HG02884 (cell line): Measurements from ENCODE around the gene ADRM1.

Experiments used
- ATAC-seq: cut with Tn5 transposase; IDR thresholded peaks from one replicate; pipeline ENCODE4 v1.9.1; 2021; ENCODE audit warnings: mild to moderate bottlenecking, moderate library complexity; ENCODE audit not compliant: unreplicated experiment

ADRM1 gene

DNA sequence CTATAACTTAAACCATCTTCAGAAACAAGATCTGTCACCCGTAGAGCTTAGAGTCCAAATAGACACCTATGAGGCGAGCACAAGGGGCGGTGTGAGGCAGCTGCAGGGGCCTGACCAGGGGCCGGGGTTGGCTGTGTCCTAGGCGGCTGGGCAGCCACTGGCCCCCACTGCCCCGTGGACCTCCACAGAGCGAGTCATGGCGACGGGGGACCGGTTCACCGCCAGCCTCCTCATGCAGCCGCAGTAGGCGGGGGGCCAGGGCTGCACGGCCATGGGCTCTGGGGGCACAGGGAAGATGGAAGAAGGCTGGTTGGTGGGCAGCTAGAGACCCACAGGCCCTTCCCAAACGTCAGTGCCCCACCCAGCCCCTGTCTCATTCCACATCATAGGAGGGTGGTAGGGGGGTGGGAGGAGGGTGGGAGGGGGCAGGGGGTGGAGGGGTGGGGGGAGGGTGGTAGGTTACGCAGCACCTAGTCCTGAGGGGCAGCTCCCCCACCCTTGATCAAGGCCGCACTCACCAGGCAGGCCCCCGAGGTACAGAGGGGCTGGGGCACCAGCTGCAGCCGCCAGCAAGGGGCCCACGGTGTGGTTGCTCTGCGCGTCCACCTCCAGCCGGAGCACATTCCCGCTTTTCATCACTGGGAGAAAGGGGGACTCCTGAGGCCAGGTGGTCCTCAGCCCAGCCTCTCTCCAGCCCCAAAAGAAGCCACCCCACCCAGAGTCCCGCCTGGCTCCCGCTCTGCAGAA is 6.6 kb downstream of the ADRM1 start:
- ATAC-seq = no peak

DNA sequence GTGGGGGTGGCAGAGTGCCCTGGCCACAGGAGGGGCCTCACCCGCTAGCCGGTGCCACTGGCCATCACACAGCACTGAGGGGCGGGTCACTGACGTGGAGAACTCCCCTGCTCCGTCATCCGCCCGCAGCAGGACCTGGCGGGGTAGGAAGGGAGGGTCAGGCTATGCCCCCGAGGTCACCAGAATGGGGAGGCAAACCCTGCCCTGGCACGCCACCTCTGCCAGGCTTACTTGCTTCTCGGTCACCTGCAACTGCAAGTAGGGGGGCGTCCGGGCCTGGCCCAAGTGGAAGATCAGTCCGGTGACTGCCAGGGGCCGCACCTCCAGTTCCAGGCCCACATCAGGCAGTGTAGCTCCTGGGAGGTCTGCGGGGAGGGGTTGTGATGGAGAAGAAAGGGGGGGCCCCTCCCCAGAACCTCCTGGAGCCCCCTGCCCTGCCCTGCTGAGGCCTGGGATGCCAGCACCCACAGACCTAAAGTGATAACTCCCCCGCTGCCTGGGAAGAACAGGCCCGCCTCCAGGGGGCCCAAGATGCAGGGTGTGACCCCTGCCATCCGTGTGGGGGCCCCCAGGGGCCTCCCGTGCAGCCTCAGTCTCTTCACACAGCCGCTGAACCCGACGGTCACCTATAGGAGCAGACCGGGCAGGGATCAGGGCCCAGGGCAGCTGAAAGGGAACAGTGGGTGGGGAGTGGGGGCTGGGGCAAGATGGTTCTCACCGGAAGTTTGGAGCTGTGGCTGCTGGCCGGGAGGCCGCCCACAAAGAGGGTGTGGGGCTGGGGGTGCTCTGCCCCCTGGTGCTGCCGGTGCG is 7.4 kb downstream of the ADRM1 start:
- no peak for ATAC-seq

DNA sequence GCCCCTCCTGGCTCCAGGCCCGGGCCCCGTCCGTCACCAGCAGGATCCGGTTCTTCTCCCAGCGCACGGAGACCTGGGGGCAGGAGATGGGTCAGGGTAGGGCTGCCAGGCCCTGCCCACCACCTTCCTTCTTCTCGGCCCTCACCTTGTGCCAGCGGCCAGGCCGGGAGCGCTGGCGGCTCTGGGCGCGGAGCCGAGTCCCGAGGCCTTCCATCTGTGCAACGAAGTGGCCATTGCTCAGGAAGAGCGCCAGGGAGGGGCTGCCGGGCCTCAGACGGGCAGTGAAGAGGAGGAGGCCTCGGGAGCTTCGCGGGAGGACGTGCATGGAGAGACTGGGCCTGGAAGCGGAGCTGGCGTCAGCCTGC is 7.9 kb downstream of the ADRM1 start:
- ATAC-seq = no peak

DNA sequence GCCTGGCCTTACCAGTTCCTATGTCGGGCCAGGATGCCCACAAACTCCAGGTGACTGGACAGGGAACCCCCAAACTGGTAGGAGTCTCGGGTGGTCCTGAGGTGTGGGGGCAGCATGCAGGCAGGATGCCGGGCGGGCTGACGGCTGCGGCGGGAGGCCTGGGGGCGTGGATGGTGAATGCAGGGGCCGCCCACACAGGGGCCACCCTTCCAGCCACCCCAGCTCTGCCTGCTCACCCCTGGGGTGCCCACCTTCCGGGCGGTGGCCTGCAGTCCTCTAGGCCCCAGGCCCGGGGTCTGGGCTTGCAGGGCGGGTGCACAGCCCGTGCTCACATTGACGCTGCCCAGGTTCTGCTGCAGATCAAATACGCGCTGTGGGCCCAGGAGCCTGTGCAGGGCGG is 8.4 kb downstream of the ADRM1 start:
- no peak for ATAC-seq

DNA sequence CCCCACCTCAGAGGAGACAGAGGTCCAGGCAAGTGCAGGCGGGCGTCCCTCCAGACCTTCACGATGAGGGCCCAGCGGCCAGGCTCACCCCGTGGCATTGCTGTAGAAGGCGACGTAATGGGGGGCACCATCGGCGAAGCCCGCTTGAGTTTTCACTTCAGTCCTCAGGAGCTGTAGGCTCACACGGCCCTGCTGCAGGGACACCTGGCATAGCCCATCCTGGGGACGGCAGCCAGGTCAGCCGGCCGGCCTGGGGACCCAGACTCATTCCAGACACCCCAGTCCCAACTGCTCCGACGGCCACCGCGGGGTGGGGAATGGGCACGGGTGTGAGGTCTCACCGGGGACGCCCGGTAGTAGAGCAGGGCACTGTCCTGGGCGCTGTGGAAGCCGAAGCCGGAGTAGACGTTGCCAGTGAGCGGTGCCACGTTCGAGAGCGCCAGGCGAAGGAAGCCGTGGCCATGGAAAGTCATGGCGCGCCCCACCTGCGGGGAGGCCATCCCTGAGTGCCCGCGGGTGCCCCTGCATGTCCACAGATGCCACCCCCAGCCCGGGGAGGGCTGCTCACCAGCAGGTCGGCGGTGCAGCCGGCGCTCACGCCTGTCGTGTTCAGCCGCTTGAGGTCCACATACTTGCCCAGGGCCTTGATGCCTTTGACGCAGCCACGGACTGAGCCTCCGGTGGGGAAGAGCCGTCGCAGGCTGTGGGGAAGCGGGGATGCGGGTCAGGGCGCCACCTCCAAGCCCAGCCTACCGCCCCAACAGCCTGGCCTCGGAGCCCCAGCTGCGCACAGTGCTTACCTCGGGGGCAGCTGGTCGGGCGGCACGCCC is 9.2 kb downstream of the ADRM1 start:
- no peak for ATAC-seq

DNA sequence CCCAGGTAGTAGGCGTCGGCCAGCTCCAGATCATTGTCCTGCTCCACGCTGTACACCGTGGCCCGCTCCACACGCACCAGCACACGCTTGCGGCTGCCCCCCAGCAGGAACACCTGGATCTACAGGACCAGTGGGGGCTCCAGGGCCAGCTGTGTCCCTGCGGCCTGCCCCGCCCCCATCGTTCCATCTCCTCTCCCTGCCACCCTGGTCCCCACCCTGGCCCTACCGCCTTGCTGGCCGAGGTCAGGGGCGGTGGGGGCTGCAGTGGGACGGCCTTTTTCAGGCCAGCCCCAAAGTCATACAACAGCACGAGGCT is 9.8 kb downstream of the ADRM1 start:
- ATAC-seq = no peak

DNA sequence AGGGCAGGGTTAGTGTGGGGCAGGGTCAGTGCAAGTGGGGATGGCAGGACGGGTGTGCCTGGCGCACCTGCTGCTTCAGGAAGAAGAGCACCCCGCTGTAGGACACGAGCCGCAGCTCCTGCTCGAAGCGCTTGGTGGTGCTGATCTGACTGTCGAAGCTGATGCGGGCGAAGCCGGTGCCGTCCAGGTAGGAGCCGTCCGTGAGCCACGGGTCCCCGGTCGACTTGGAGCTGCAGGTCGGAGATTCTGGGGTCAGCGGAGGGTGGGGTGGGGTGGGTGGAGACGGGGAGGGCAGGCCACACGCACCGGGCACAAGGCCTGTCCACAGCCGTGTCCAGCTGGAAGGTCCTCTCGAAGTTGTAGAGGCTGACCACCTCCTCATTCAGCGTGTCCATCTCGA is 10.2 kb downstream of the ADRM1 start:
- no peak for ATAC-seq

DNA sequence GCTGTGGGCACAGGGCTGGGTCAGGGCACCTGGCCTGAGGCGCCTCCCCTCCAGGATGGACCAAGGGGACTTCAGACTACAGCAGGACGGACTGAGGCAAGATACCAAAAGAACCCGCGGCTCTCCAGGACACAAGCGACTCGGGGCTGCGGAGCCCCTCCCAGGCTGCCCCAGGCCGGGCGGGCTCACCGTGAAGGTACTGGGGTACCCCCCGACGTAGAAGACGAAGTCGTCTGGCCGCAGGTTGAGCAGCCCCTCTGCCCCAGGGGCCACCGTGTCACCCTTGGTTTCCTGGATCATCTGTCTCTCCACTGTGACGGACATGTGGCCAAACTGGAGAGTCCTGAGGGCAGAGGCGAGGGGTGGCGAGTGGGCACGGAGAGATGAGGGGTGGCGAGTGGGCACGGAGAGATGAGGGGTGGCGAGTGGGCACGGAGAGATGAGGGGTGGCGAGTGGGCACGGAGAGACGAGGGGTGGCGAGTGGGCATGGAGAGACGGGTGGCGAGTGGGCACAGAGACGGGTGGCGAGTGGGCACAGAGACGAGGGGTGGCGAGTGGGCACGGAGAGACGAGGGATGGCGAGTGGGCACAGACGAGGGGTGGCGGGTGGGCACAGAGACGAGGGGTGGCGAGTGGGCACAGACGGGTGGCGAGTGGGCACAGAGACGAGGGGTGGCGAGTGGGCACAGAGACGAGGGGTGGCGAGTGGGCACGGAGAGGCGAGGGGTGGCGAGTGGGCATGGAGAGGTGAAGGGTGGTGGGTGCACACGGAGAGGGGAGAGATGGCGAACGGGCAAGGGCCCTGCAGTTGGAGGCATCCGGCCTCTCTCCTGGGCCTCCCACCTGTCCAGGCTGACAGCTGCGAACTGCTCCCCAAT is 10.9 kb downstream of the ADRM1 start:
- ATAC-seq = no peak

DNA sequence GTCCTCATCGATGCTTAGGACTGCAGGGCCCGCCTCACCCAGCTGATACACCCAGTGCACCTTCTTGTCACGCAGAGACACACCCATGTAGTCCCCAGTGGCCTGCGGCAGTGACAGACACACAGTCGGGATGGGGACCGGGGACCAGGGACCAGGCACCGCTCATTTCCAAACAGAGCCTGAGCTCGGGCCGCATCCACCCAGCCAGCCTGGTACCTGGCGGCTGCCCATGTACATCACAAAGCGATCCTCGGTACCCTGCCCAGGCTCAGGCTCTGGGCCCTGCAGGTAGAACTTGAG is 11.5 kb downstream of the ADRM1 start:
- ATAC-seq = no peak

DNA sequence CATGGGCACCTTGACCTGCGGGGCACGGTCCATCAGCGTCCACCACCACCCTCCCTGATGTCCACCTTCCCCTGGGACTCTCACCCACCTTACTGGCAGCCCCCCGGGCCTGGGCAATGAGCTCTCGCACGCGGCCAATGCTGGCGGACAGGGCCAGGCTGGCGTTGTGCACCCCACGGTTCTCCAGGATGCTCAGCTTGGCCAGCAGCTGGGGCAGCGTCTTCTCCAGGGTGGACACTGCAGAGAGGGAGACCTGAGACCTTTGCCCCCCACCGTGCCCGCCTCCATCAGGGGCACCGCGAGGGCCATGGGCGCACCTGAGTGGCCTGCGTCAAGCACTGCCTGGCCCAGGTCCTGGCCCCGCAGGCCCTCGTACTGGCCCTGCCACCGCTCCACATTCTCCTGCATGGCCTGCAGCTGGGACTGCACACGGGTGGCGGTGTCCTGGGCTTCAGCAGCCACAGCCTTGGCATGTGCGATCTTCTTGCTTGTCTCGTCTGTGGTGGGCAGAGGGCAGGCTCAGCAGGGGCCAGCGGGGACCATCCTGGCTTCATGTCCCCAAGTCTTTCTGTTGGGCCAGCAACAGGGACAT is 12.0 kb downstream of the ADRM1 start:
- no peak for ATAC-seq

DNA sequence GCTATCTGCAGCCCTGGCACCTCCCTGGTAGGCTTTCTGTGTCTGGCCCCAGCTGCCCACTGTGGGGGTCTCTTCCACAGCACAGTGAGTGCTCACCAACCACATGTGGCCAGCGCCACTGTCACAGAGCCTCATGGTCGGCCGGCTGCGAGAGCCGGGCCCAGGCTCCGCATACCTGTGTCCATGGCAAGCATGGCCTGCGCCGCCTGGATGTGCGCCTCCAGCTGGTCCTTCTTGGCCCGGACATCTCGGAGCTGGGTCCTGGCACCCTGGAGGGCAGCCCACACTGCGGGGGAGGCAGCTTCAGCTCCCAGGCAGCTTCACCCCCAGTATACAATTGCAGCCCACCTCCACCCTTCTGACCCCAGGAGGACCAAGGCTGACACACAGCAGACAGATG is 13.0 kb downstream of the ADRM1 start:
- ATAC-seq = no peak

DNA sequence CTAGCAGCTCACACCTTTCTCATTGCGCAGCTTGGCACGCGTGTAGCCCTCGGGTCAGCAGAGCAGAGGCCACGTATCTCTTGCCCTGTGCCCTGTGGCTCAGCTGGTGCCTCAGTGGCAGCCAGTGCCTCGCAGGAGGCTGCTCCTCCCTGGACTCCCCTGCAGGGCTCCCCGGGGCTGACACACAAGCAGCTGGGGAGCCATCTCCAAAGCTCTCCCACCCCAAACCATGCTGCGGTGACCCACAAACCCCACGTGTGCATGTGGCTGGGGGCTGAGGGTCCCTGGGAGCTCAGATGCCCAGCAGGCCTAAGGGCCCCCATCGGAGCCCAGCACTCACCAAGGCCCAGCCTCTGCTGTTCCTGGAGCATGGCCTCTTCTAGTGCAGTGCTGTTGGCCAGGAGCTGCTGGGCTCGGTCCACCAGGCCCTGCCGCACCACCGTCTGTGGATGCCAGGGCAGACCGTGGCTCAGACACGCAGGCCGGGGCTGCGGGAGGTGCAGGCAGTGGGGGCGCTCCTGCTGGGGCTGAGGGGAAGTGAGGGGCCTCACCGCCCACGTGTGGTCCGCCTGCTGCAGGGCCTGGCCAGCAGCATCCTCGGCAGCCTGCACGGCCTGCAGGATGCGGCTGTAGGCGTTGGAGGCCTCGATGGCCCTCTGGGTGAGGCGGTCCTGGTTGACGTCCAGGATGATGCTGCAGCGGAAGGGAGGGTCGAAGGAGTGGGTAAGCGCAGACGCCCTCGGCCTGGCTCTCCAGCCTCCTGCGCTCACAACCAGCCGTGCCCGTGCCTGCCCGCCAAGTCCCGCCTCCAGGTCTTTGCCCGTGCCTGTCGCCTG is 13.8 kb downstream of the ADRM1 start:
- no peak for ATAC-seq

DNA sequence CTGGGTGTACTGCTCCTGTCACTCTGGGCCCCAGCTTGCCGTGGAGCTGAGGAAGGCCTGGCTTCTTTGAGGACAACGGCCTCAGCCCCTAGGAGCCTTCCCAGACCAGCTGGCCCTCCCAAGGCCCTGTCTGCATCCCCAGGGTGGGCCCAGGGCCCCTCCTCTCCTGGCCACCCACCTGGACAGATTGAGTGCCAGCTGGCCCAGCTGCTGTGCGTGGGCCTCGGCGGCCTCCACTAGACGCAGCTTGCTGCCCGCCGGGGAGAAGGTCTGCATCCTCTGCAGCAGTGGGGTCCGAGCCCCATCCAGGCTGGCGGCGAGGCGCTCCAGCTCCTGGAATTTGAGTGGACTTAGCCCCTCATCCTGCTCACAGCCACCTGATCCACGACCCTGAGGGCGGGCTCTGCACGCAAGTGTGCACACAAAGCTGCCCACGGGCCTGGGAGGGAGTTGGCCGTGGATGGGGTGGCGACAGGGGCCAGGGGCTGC is 14.4 kb downstream of the ADRM1 start:
- no peak for ATAC-seq

DNA sequence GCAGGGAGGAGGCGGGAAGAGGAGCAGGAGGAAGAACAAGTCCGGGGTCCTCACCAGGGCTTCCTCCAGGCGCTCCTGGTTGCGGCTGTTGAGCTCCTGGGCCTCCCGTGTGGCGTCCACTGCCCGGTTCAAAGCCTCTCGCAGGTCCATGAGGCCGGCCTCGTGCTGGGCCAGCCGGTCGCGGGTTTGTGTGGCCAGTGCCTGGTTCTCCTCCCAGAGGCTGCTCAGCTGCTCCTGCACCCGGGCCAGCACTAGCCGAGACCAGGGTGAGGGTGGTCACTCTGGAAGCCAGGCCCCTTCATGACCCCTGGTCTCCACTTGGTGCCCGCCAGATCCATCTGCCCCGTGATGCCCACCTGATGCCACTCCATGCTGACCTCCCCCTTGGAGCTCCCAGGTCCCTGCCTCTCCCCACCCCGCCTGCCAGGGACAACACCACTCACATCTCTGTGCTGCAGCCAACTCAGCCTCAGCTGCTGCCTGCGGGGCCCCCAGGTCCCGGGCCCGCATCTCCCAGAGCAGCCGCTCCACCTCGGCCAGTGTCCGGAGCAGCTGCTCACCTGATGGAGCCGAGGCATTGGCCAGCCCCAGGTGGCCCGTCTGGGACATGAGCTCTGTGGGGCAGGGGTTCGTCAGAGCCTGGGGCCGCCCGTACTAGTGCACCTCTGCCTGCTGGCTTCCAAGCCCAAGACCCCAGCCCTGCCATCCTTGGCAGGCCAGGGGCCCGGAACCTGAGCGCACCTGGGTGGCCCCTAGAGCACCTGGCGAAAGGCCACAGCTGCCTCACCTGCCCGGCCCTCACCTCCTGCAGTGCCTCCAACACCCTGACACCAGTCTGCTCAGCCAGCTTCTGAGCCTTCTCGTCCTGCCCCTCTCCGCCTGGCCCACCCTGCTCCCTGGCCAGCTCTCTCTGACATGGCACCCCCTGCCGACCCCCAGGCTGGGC is 15.9 kb downstream of the ADRM1 start:
- ATAC-seq = no peak

DNA sequence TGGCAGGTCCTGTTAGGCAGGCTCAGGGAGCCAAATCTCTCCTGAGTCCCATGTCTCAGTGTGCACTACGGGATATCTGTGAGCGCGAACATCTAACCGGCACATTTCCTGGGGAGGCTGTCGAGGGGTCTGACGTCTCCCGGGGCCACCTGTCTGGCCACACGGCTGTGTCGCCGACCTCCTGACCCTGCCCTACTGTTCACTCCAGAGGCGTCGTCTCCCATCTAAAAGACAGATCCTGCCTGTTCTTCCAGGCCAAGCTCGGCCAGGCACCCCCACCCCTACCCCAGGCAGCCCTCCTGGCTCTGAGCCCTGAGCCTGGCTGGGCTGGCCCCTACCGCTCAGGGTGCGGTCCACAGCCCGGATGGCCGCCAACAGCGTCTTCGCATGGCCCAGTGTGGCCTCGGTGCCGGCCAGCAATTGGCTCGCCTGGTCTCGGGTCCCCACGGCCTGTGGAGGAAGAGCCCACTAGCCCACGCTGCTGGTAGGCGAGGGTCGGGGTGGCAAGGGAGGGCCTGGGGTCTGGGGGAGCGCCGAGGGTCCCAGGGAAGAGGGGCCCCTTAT is 16.6 kb downstream of the ADRM1 start:
- ATAC-seq = no peak

DNA sequence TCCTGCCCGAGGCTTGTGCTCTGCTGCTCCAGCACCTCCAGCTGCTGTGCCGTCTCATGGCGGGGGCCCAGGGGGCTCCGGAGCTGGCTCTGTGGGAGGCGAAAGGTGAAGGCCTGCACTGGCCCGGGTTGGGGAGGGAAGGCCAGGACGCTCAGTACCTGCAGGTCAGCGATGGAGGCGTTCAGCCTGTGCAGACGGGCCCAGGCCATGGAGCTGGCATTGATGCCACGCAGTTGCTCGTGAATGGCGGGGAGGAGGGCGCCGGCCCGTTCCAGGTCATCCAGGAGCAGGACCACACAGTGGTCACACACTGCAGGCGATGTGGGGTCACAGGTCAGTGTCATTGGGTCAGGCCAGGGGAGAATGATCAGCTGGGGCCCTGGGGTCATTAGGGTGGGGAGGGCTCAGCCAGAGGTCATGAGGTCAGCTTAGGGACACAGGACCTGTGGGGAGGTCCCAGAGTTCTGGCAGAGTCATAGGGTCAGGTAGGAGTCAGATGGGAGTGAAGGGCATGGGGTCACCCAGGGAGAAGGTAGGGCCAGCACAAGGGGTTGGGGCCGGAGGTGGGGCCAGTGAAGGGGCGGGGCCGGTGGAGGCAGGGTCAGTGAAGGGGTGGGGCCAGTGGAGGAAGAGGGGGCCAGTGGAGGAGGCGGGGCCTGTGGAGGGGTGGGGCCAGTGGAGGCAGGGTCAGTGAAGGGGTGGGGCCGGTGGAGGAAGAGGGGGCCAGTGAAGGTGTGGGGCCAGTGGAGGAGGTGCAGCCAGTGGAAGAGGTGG is 18.0 kb downstream of the ADRM1 start:
- ATAC-seq = no peak

DNA sequence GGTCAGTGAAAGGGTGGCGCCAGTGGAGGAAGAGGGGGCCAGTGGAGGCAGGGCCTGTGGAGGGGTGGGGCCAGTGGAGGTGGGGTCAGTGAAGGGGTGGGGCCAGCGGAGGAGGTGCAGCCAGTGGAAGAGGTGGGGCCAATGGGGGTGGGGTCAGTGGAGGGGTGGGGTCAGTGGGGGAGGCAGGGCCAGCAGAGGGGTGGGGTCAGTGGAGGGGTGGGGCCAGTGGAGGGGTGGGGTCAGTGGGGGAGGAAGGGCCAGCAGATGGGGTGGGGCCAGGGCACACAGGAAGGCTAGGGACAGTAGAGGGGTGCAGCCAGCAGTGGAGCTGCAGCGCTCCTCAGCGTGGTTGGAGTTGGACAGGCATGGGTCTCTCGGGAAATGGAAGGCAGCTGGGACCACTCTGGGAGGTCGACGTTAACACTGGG is 18.7 kb downstream of the ADRM1 start:
- no peak for ATAC-seq
